ENCODE results near the gene DGCR8.

DGCR8 gene

GRCh38 chr22:20093418-20094196 lies 13.6 kb downstream of the DGCR8 start:
- no peak for DNase-seq

GRCh38 chr22:20094197-20094807 lies 14.3 kb downstream of the DGCR8 start:
- DNase-seq: no peak

DNA sequence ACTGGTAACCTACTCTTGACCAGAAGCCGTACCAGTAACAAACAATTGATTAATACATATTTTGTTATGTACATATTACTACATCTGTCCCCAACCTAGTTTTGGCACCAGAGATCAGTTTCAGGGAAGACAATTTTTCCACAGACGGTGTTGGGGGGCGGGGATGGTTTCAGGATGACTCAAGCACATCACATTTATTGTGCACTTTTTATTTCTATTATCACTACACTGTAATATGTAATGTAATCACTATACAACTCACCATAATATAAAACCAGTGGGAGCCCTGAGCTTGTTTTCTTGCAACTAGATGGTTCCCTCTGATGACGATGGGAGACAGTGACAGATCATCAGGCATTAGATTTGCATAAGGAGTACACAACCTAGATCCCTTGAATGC lies 15.5 kb downstream of the DGCR8 start:
- no peak for DNase-seq

- no peak for DNase-seq
These were observed 16.8 kb downstream of the DGCR8 start for GRCh38 chr22:20096574-20097420.

DNA sequence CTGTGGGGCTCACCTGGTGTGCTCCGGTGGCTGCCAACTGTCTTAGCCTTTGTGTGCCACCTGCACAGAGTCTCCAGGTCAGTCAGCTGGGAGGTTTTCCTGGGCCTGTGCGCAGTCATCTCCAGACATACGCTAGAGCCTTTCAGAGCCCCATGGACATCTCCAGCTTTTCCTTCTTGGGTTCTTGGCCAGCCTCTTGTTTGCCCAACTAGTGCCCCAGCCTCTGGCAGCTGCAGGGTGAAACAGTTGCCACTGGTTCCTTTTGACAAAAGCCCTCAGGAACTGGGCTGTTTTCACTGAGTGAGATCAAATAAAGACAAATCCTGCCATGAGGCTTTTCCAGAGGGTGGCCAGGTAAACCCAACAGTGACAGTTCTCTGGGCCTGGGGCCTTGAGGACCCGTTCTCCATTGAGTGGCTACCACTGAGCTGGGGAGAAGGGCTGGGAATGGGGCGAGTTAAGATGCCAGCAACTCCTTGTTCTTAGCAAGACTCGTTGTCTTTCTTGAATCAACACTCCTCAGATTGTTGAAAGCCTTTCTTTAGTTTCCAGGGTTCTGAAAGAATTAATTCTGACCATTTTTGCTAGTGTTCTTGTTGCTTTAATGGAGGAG lies 19.2 kb downstream of the DGCR8 start:
- DNase-seq: no peak

DNA sequence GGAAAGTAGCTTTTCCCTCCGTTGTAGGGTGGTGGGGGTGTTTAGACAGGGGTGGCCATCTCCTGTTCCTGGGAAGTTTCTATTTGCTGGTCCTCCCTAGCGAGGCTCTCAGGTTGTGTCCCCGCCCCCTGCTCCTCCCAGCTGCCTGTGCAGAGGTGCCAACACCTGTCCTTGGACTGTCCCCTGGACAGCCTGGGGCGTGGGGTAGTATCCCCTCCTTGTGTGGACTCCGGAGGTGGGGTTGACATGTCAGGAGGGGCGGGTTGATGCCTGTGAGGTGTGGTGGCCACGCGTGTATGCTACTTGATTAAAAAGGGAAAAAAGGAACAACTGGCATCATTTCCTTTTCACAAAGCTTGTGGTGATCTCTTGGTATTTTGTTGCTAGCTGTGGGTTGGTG lies 21.6 kb downstream of the DGCR8 start:
- no peak for DNase-seq

GRCh38 chr22:20102203-20102780 lies 22.3 kb downstream of the DGCR8 start:
- DNase-seq: no peak

DNA sequence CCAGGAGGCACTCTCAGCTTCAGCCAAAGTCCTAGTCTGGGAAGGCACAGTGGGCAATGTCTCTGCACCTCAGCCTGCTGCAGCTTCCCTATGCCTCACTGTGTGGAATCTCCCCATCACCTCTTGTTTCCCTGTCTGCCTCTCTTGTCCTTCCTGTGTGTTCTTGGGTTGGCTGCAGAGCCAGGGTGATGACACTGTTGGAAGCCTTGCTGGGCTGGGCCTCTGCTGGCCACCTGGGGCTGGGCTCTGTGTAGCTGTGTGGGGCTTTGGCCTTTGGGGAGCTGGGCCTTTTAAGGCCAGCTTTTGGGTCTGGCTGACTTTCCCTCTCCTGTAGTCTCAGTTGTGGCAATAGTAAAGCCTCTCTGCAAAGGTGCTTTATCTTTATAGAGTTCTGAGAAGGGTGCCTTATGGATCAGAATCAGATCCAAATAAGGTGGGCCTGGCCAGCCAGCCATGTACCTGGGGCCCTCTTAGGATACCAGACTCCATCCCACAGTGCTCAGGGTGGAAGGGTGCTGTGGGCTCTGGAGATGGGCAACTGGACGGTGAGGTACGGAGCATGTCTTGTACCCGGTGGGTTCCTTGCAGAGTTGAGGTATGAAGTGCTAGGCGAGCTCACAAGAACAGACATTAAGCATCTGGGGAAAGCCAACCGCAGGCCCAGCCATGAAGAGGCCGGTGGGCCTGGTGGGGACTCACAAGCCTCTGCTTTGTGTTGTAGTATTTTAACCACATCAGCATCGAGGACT lies 25.6 kb downstream of the DGCR8 start:
- no peak for DNase-seq

DNA sequence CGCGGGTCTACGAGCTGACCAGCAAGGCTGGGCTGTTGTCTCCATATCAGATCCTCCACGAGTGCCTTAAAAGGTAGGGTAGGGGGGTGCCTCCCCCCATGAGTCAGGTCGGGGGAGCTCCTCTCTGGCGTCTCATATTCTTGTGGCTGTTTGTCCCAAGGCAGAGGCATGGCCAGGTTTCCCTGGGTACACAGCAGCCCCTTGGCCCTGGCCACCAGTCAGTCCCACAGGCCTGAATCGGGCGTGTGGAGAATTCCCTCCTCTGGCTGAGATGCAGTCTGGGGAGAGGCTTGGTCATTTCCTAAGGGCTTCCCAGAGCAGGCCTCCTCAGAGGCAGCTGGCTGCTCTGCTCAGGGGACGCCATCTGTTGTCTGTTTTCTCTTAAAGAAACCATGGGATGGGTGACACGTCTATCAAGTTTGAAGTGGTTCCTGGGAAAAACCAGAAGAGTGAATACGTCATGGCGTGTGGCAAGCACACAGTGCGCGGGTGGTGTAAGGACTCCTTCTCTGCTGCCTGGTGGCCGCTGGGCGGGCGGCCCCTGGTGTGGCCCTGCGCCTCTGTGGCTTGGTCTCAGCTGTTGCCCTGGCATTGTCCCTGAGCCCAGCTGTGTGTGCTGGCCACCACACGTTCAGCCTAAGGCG lies 26.3 kb downstream of the DGCR8 start:
- no peak for DNase-seq

DNA sequence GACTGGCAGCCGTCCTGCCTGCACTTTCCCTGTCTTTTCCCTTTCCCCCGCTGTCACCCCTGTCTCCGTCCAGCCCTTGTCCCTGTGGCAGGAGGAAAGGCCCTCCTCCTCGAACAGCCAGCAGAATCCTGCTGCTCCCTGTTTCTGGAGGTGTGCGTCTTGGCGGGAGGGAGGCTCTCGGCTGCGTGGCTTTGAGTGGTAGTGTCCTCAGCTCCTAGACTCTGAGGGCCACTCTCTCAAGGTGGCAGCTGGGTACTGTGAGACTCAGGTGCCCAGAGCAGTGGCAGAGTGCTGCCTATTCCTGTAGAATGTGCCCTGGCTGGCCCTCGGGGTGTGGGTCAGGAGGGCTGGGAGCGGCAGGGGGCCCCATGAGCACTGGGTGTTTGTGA lies 26.8 kb downstream of the DGCR8 start:
- DNase-seq: no peak

DNA sequence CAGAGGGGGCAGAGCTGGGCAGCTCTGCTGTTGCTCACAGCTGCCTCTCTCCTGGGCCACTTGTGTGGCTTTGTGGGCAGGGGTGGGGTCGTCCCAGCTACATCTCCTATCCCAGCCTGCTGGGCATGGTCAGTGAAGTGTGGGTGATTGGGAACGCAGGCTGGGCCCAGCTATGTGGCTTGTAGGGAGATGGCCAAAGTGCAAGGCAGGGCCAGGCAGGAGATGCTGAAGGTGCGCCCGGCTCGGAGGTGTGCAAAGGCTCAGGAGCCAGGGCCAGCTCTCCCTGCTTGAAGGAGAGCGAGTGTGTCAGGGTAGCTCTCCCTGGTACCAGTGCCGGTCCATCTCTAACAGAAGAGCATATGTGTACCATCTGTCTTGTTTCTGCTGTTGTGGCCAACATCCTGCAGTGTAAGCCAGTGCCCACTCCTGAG lies 27.4 kb downstream of the DGCR8 start:
- DNase-seq: no peak

DNA sequence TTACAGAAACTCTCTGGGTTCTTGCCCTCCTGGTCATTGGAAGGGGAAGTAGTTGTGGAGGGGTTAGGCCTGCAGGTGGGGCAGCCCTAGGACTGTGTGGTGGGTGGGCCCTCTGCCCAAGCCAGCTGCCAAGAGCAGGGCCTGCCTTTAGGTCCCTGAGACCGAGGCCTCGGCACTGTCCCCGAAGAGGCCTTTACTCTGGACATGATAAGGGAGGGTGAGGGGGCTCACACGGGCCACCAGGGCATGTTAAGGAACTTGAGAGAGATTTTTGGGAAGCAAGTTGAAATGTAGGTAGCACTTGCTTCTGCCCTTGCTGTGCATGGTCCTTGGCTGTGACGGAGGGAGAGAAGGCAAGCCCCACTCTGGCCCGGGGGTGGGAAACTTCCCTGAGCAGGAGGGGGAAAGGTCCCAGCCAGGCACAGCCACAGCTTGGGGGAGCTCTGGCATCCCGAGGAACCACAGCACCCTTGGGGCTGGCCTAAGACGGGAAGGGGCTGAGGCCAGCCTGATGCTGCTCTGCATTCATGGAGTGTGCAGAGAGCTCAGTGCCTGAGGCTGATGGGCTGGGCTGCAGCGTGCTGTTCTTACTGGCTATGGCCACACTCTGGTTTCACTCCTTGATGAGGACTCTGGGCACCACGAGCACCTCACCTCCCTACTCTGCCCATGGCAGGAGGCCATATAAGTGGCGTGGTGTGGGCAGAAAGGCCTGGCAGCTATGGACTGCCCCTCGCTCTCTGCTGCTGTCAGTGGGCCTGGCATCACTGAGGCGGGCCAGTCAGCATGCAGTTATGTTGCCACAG lies 28.1 kb downstream of the DGCR8 start:
- DNase-seq: no peak

GRCh38 chr22:20108757-20109230 lies 28.8 kb downstream of the DGCR8 start:
- no peak for DNase-seq

DNA sequence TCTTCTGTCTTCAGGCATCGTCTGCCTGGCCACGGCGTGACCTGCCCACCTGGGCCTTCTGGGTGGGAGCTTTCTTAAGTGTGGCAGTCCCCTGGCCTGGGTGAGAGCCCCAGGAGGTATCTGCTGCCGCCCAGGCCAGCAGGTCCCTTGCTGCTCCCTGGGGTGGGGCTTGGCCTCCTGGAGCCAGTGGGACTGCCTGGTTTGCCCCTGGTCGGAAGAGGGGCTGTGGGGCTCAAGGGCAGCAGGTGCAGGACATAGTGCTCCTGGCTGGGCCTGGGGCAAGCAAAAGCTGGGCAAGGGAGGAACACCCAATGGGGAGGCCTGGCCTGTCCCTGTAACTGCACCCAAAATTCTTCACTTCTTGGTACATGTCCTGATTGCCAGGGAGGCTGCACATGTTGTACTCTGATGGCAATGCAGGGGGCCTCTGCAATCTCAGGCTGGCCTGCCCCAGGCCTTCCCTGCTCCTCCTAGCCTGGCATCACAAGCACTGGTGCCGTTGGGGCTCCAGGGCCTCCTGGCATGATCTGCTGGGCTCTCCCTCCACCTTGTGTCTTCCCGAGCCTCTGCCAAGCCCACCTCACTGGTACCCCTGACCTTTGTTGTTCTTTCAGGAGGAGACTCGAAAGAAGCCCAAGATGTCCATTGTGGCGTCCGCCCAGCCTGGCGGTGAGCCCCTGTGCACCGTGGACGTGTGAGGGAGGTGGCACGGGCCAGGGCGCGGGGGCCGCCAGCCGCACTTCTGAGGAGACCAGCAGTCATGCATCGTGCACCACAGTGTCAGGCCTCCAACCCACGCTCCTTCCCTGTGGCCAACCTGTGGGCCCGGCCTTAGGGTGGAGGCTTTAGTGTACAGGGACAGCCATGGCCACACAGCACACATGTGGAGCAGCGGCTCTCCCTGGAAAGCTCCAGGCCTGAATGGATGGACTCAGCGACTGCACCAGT lies 29.6 kb downstream of the DGCR8 start:
- DNase-seq: no peak

- DNase-seq: no peak
These were observed 30.4 kb downstream of the DGCR8 start for GRCh38 chr22:20110359-20110985.

DNA sequence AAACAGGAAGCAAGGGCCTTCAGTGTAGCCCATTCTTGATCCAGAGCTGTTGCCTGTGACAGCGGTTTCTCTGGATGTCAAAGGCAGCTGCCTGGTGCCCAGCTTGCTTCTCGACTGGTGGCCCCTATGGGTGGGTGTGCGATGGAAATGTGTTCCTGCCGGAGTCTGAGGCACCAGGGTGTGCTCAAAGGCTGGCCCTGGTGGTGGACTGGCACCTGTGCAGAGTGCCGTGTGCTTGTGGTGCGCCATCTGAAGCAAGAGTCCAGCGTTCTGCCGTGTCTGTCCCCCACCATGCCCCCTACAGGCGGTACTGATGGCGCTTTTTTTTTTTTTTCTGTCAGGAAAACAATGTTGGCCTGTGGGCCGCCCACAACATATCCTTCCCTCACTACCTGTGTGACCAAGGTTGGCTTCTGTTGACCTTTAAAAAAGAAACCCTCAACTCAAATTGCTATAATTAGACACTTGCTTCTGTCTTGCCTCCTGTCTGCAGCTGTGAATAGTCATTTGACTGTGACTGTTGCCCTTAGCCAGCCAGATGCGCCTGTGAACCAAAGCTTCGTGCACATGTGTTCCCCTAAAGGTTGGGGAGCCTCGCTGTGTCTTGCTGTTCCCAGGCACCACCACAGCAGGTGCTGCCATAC lies 31.1 kb downstream of the DGCR8 start:
- no peak for DNase-seq

- no peak for DNase-seq
These were observed 31.9 kb downstream of the DGCR8 start for GRCh38 chr22:20111689-20112622.
